HL-60/S4 (cell line): Measurements from ENCODE around the gene RTL1.

ENCODE experiments used
- in situ Hi-C: fragments of 300-500 bp; cut with MboI; formaldehyde crosslinking; loops from 2 replicates; pipeline ENCODE4 v1.14.3; 2022; ENCODE audit warnings: low sequenced_read_pairs

The RTL1 gene

DNA sequence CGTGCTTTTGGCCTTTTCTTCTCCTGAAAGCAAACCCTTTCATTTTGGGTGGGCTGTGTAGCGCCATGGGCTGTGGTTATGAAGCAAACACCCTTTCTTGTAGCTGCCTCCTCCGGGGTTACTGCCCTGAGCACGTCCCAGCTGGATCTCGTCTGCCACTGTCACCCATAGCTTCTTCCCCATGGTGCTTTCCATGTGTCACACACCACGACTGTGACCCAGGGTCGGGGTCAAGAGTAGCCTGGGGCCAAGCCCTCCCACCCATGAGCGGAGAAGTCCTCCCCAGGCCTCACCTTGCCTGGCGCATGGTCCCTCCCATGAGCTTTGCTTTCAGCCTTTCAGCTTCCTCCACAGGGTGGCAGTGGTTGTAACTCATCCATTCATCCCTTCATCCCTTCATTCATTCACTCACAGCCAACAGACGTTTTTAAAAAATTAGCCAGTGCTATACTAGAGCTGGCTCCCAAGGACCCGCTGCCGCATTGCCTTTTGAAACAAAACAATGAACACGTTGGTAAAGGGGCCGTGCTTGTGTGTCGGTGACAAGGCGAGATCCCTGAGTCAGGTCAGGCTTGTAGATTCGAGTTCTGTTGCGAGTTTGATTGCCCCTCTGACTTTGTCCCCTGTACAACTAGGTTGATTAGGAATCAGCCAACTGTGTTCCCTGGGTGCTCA is 48.1 kb downstream of the RTL1 start:
- in situ Hi-C loops = no loop called here

GRCh38 chr14:100854435-100854834 is 49.1 kb downstream of the RTL1 start:
- in situ Hi-C loops = no loop called here

- in situ Hi-C loops = no loop called here
Observed at GRCh38 chr14:100851946-100852620, 51.4 kb downstream of the RTL1 start.

GRCh38 chr14:100851586-100851916 is 52.0 kb downstream of the RTL1 start:
- in situ Hi-C loops = no loop called here

- in situ Hi-C loops = no loop called here
Observed at GRCh38 chr14:100850841-100851585, 52.5 kb downstream of the RTL1 start.

DNA sequence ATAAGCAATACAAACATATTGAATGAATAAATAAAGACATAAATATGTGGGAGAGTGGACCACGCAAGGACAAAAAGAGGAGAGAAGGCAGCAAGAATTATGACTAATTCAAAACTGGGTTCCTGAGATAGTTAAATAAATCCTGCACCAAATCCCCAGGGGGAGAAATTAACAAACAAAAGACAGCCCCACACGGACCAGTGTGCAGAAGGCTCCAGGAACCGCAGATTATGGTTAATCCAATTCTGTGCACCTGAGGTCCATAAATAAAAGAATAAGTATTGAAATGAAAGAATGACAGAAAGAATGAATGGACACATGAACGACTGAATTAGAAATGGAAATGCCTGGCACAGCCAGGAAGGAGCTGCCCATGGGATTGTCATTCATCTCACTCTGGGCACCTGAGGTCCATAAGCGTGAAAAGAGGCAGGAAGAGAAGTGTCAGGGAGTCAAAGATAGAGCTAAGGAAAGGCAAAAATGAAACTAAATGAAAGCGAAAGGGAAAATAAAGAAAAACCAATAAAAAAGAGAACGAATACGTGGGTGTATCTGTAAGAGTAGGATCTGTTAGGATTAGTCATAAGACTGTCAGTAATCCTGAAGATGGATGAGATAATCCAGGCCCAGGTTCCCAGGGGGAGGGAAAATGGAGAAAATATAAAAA is 54.3 kb downstream of the RTL1 start:
- in situ Hi-C loops = no loop called here

- in situ Hi-C loops = no loop called here
Observed at GRCh38 chr14:100846309-100846859, 57.1 kb downstream of the RTL1 start.

DNA sequence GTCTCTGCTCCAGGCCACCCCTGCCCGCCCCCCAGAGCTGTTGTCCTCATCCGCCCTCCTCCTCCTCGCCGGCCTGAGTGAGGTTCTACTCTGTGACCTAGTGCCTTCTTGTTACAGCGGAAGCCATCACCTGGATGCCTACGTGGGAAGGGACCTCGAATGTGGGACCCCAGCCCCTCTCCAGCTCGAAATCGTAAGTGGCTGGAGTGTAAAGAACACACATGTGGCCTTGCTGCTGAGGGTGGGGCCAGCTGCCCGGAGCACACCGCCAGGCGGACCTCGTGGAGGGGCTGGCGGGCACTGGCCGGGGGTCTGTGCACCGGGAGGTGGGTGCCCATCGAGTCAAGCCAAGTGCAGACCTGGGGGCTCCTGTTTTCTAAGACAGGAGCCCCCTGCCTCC is 58.2 kb downstream of the RTL1 start:
- in situ Hi-C loops = no loop called here

- in situ Hi-C loops = no loop called here
Observed at GRCh38 chr14:100844846-100845245, 58.7 kb downstream of the RTL1 start.

- in situ Hi-C loops = no loop called here
Observed at GRCh38 chr14:100844421-100844820, 59.1 kb downstream of the RTL1 start.

DNA sequence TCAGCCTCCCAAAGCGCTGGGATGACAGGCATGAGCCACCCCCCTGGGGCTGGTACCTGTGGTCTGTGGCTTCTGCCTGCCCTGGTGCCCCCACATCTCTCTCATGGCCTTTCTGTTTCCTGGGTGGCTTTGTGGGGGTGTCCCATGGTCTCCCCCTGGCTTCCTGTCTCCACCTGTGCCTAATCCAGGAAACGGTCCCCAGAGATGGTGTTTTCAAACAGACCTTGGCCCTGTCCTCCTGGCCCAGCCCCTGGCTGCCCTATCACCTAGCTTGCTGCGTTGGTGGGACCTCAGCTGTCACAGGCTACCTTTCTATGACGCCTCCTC is 59.5 kb downstream of the RTL1 start:
- in situ Hi-C loops = no loop called here

DNA sequence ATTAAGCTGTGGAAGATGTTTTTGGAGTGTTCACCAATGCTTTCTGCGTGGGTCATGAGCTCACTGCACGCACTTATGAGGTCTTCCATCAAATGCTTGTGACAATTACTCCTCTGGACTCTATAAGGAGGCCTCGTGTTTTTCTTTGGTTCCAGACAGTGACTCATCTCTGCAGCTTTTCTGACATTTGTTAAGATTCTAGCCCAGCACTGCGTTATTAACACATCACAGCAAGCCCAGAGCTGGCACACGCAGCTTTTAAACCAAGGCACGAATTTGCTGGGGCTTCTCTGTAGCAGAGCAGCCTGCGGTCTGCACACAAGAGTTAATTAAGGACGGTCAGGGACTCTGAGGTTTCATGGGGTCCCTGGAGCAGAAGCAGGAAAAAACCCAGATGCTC is 60.7 kb downstream of the RTL1 start:
- in situ Hi-C loops = no loop called here

- in situ Hi-C loops = no loop called here
Observed at GRCh38 chr14:100841761-100842403, 61.6 kb downstream of the RTL1 start.

GRCh38 chr14:100841066-100841760 is 62.3 kb downstream of the RTL1 start:
- in situ Hi-C loops = no loop called here

- in situ Hi-C loops = no loop called here
Observed at GRCh38 chr14:100840286-100841065, 63.0 kb downstream of the RTL1 start.

- in situ Hi-C loops = no loop called here
Observed at GRCh38 chr14:100839681-100840111, 63.8 kb downstream of the RTL1 start.

DNA sequence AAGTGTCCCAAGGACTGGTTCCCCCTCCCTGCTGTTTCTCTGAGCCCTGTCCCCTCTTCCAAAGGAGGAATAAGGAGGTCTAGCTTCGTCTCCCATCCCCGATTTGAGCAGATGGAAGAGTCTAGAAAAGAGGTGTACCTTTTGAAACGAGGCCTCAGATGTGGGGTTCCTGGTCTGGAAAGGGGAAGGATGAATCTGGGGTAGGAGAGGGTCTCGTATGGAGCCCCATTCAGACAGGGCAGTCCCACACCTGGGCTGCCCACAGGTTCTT is 64.3 kb downstream of the RTL1 start:
- in situ Hi-C loops = no loop called here

- in situ Hi-C loops = no loop called here
Observed at GRCh38 chr14:100838493-100839314, 64.8 kb downstream of the RTL1 start.

- in situ Hi-C loops = no loop called here
Observed at GRCh38 chr14:100837805-100838350, 65.6 kb downstream of the RTL1 start.
